Prostate gland (tissue), 2 donors: Measurements from ENCODE around the gene GPSM3.

ENCODE experiments used
- CTCF ChIP-seq, 4 experiments: fragments of 200-600 bp in 2 of 4; fragments of 450-650 bp in 2 of 4; sonication (generic) in 2 of 4; IDR thresholded peaks; 1 replicate in 3 of 4; 2 replicates in 1 of 4; pipeline ENCODE4 v1.5.1; 2016 to 2019; ENCODE audit warnings: antibody characterized with exemption in 4 of 4, mild to moderate bottlenecking in 2 of 4, moderate library complexity in 2 of 4
- POLR2A ChIP-seq: fragments of 450-650 bp; IDR thresholded peaks from one replicate; pipeline ENCODE4 v1.6.1; 2016; ENCODE audit warnings: antibody characterized with exemption, mild to moderate bottlenecking
- POLR2AphosphoS5 ChIP-seq: sonication (generic); formaldehyde crosslinking; IDR thresholded peaks from one replicate; pipeline ENCODE4 v1.6.1; 2017; ENCODE audit warnings: antibody characterized with exemption

DNA sequence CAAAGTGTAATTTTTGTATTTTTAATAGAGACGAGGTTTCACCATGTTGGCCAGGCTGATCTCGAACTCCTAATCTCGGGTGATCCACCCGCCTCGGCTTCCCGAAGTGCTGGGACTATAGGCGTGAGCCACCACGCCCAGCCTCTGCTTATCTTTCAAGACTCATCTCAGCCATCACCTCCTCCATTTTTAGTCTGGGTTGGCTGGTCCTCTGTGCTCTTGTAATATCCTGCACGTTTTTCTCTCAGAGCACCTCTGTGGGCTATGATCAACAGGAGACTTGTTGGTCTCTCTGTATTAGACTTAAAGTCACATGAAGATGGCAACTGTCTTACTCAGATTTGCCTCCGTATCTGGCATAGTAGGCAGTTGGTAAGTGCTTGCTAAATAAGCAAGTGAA lies 23.8 kb upstream of the GPSM3 start:
- TF ChIP-seq POLR2A (no peak), CTCF (IDR thresholded peaks at IDR 0.05) (no peak), POLR2AphosphoS5 (no peak)
